HepG2 (cell line): Measurements from ENCODE around the gene DDAH2. TPM values are rescaled to one million over a fixed set of nuclear protein-coding genes. Genes with fewer than 3 reads are reported as not detected.

Experiments used
- CBFB ChIP-seq: sonication (generic); formaldehyde crosslinking; IDR thresholded peaks from 2 replicates; pipeline ENCODE4 v1.4.0; 2020; ENCODE audit warnings: missing genetic modification reagents
- CBX5 ChIP-seq: sonication (generic); formaldehyde crosslinking; IDR thresholded peaks from 2 replicates; pipeline ENCODE4 v1.4.0; 2020; ENCODE audit warnings: missing genetic modification reagents, borderline replicate concordance
- ERF ChIP-seq: IDR thresholded peaks from 2 replicates; pipeline ENCODE4 v1.6.1; 2018; ENCODE audit warnings: missing biosample characterization, missing genetic modification reagents
- GTF2F1 ChIP-seq: fragments of 150-350 bp; IDR thresholded peaks from 2 replicates; pipeline ENCODE4 v1.6.1; 2014; ENCODE audit warnings: low read length
- HOXA5 ChIP-seq: sonication (generic); formaldehyde crosslinking; IDR thresholded peaks from 2 replicates; pipeline ENCODE4 v1.4.0; 2020; ENCODE audit warnings: missing genetic modification reagents
- JDP2 ChIP-seq: sonication (generic); formaldehyde crosslinking; IDR thresholded peaks from 2 replicates; pipeline ENCODE4 v1.8.1; 2022; ENCODE audit warnings: missing genetic modification reagents, borderline replicate concordance
- MTERF4 ChIP-seq: sonication (generic); formaldehyde crosslinking; IDR thresholded peaks from 2 replicates; pipeline ENCODE4 v1.8.0; 2023; ENCODE audit warnings: mild to moderate bottlenecking, missing genetic modification reagents
- NFKB2 ChIP-seq: sonication (generic); formaldehyde crosslinking; IDR thresholded peaks from 2 replicates; pipeline ENCODE4 v1.4.0; 2020; ENCODE audit warnings: missing genetic modification reagents, borderline replicate concordance
- NRL ChIP-seq: sonication (generic); formaldehyde crosslinking; IDR thresholded peaks from 2 replicates; pipeline ENCODE4 v1.5.0; 2020; ENCODE audit warnings: missing genetic modification reagents, mild to moderate bottlenecking, moderate library complexity, borderline replicate concordance
- PAWR ChIP-seq: sonication (generic); formaldehyde crosslinking; IDR thresholded peaks from 2 replicates; pipeline ENCODE4 v1.4.0; 2020; ENCODE audit warnings: missing genetic modification reagents, mild to moderate bottlenecking, borderline replicate concordance
- PRMT3 ChIP-seq: sonication (generic); formaldehyde crosslinking; IDR thresholded peaks from 2 replicates; pipeline ENCODE4 v1.8.1; 2022; ENCODE audit warnings: low read depth, mild to moderate bottlenecking, moderate library complexity, missing genetic modification reagents, borderline replicate concordance
- RCOR2 ChIP-seq: IDR thresholded peaks from 2 replicates; pipeline ENCODE4 v1.6.1; 2016; ENCODE audit warnings: missing biosample characterization, missing genetic modification reagents
- RFX1 ChIP-seq: fragments of 450-650 bp; IDR thresholded peaks from 2 replicates; pipeline ENCODE4 v1.6.1; 2017
- RXRA ChIP-seq: sonication (generic); formaldehyde crosslinking; IDR thresholded peaks from 2 replicates; pipeline ENCODE4 v1.5.1; 2020; ENCODE audit warnings: missing genetic modification reagents
- SYNCRIP ChIP-seq: fragments of 200-400 bp; formaldehyde crosslinking; IDR thresholded peaks from 2 replicates; pipeline ENCODE4 v1.6.1; 2018; ENCODE audit warnings: mild to moderate bottlenecking, low read depth, low read length; ENCODE audit not compliant: insufficient read depth
- THAP11 ChIP-seq: IDR thresholded peaks from 2 replicates; pipeline ENCODE4 v1.6.1; 2016; ENCODE audit warnings: missing biosample characterization, missing genetic modification reagents
- ZBTB4 ChIP-seq: sonication (generic); formaldehyde crosslinking; IDR thresholded peaks from 2 replicates; pipeline ENCODE4 v1.4.0; 2020; ENCODE audit warnings: missing genetic modification reagents, mild to moderate bottlenecking, borderline replicate concordance
- ZFP41 ChIP-seq: sonication (generic); formaldehyde crosslinking; IDR thresholded peaks from 2 replicates; pipeline ENCODE4 v1.4.0; 2020; ENCODE audit warnings: mild to moderate bottlenecking, missing genetic modification reagents, borderline replicate concordance
- ZFX ChIP-seq: sonication (generic); formaldehyde crosslinking; IDR thresholded peaks from 2 replicates; pipeline ENCODE4 v1.4.0; 2020; ENCODE audit warnings: mild to moderate bottlenecking, low read depth, missing genetic modification reagents, moderate library complexity
- ZNF329 ChIP-seq: sonication (generic); formaldehyde crosslinking; IDR thresholded peaks from 2 replicates; pipeline ENCODE4 v1.9.0; 2021; ENCODE audit warnings: low read depth, mild to moderate bottlenecking, missing genetic modification reagents
- ZNF33A ChIP-seq: sonication (generic); formaldehyde crosslinking; IDR thresholded peaks from 2 replicates; pipeline ENCODE4 v1.5.1; 2020; ENCODE audit warnings: missing genetic modification reagents, mild to moderate bottlenecking, moderate library complexity, borderline replicate concordance
- ZNF496 ChIP-seq: sonication (generic); formaldehyde crosslinking; IDR thresholded peaks from 2 replicates; pipeline ENCODE4 v1.8.1; 2023; ENCODE audit warnings: mild to moderate bottlenecking, moderate library complexity, missing genetic modification reagents; ENCODE audit not compliant: insufficient replicate concordance
- ZNF552 ChIP-seq: sonication (generic); formaldehyde crosslinking; IDR thresholded peaks from 2 replicates; pipeline ENCODE4 v1.9.0; 2022; ENCODE audit warnings: missing genetic modification reagents, mild to moderate bottlenecking, borderline replicate concordance
- ZNF629 ChIP-seq: sonication (generic); formaldehyde crosslinking; conservative IDR thresholded peaks from 2 replicates; pipeline ENCODE4 v1.5.0; 2020; ENCODE audit warnings: missing genetic modification reagents
- ZNF660 ChIP-seq: sonication (generic); formaldehyde crosslinking; IDR thresholded peaks from 2 replicates; pipeline ENCODE4 v1.5.1; 2020; ENCODE audit warnings: mild to moderate bottlenecking, low read depth, missing genetic modification reagents, borderline replicate concordance
- ZNF678 ChIP-seq: sonication (generic); formaldehyde crosslinking; IDR thresholded peaks from 2 replicates; pipeline ENCODE4 v1.4.0; 2020; ENCODE audit warnings: mild to moderate bottlenecking, missing genetic modification reagents
- ZNF75D ChIP-seq: sonication (generic); formaldehyde crosslinking; IDR thresholded peaks from 2 replicates; pipeline ENCODE4 v1.8.1; 2023; ENCODE audit warnings: missing genetic modification reagents, mild to moderate bottlenecking, borderline replicate concordance
- ZZZ3 ChIP-seq: sonication (generic); formaldehyde crosslinking; IDR thresholded peaks from 2 replicates; pipeline ENCODE4 v1.4.0; 2020; ENCODE audit warnings: missing genetic modification reagents, mild to moderate bottlenecking, borderline replicate concordance
- polyA plus RNA-seq, 8 experiments: library from polyadenylated mRNA; depleted of rRNA in 3 of 8; stranded (reverse) in 7 of 8; unstranded in 1 of 8; fragments of >200 nt; fragmentation: Illumina TruSeq in 4 of 8; extraction: Trizol in 4 of 8; gene quantifications; 2 replicates each; pipeline versions ENCODE4 v1.2.1 to v1.2.3, GENCODE V29; 2011 to 2016; ENCODE audit warnings: low read depth in 4 of 8, missing spikeins in 1 of 8, mixed read lengths in 1 of 8; ENCODE audit not compliant: insufficient read depth in 1 of 8
- total RNA-seq, 5 experiments: library from RNA; depleted of rRNA; stranded (reverse); fragments of >200 nt; fragmentation: Illumina TruSeq; extraction: Trizol; gene quantifications; 2 replicates each; pipeline ENCODE4 v1.2.3, GENCODE V29; 2016; ENCODE audit warnings: low read depth in 1 of 5

The DDAH2 gene
- total and polyA plus RNA-seq, 2 of the 13 experiments (the other 11 are each of a cell fraction or from before 2014, with no cell fraction given): 16.4 to 21.1 TPM

GRCh38 chr6:31737315-31737990 lies 8.4 kb upstream of the DDAH2 start (continued):
- TF ChIP-seq MTERF4: no peak
- TF ChIP-seq THAP11 (CRISPR knock-in tag): peak; percentile 69
- TF ChIP-seq ZFX (CRISPR knock-in tag): no peak; the same call in 1 of the 2 replicates
- no peak for TF ChIP-seq GTF2F1
- peak; percentile 87; the same call in 1 of the 2 replicates for TF ChIP-seq RXRA (CRISPR knock-in tag)
- no peak for TF ChIP-seq ZNF660
- no peak for TF ChIP-seq NFKB2 (CRISPR knock-in tag)
- TF ChIP-seq ERF (CRISPR knock-in tag): peak; percentile 84
- TF ChIP-seq ZNF678 (CRISPR knock-in tag): no peak
- TF ChIP-seq SYNCRIP: no peak
- TF ChIP-seq CBFB: no peak; the same call in 1 of the 2 replicates
- no peak; the same call in 1 of the 2 replicates for TF ChIP-seq ZNF552 (CRISPR knock-in tag)
- peak; percentile 82 for TF ChIP-seq RFX1
- 0 out of 2 replicates have a peak, but pooled peaks have one; percentile 43 for TF ChIP-seq ZNF329 (CRISPR knock-in tag)
- no peak for TF ChIP-seq ZFP41 (CRISPR knock-in tag)
- no peak for TF ChIP-seq ZNF496 (CRISPR knock-in tag)
- no peak for TF ChIP-seq ZNF33A
- TF ChIP-seq PAWR (CRISPR knock-in tag): no peak
- no peak for TF ChIP-seq ZZZ3 (CRISPR knock-in tag)
- TF ChIP-seq NRL: no peak
- no peak; the same call in 1 of the 2 replicates for TF ChIP-seq RCOR2
- no peak for TF ChIP-seq ZNF629 (CRISPR knock-in tag)
- no peak for TF ChIP-seq ZBTB4 (CRISPR knock-in tag)
- TF ChIP-seq CBX5: no peak
- TF ChIP-seq JDP2 (CRISPR knock-in tag): no peak; the same call in 1 of the 2 replicates
- no peak for TF ChIP-seq ZNF75D
- TF ChIP-seq PRMT3 (CRISPR knock-in tag): no peak
- no peak; the same call in 1 of the 2 replicates for TF ChIP-seq HOXA5 (CRISPR knock-in tag)
